Type B pancreatic cell (in vitro differentiated cells): ENCODE measurements around the gene SERPINB13. TPM values are rescaled to one million over a fixed set of nuclear protein-coding genes. Genes with fewer than 3 reads are reported as not detected.

Source experiments
- DNase-seq: peaks from one replicate; pipeline ENCODE4 v3.0.0; 2021; ENCODE audit warnings: mixed read lengths; ENCODE audit not compliant: unreplicated experiment; ENCODE audit errors: extremely low spot score
- H3K27ac Mint-ChIP-seq: 2 replicates; pipeline ENCODE4 v1.8.0; 2021; ENCODE audit warnings: mild to moderate bottlenecking, mixed read lengths
- H3K27me3 Mint-ChIP-seq: 2 replicates; pipeline ENCODE4 v1.8.0; 2021; ENCODE audit warnings: mixed read lengths
- H3K36me3 Mint-ChIP-seq: 2 replicates; pipeline ENCODE4 v1.8.0; 2021; ENCODE audit warnings: mixed read lengths
- H3K4me1 Mint-ChIP-seq: one replicate; pipeline ENCODE4 v1.8.0; 2021; ENCODE audit warnings: mixed read lengths; ENCODE audit not compliant: unreplicated experiment
- H3K4me3 Mint-ChIP-seq: 2 replicates; pipeline ENCODE4 v1.8.0; 2021; ENCODE audit warnings: mild to moderate bottlenecking, mixed read lengths
- H3K9me3 Mint-ChIP-seq: 2 replicates; pipeline ENCODE4 v1.8.0; 2021; ENCODE audit warnings: mixed read lengths
- total RNA-seq: library from RNA; stranded (reverse); gene quantifications from 2 replicates; pipeline ENCODE4 v1.2.1, GENCODE V29; 2021; ENCODE audit warnings: low replicate concordance
- TF ChIP-seq, protein P1 (sequence below): fragments of 200-600 bp; sonication (generic); conservative IDR thresholded peaks from 2 replicates; pipeline ENCODE4 v1.5.0; 2021; ENCODE audit warnings: antibody characterized with exemption, mild to moderate bottlenecking

The SERPINB13 gene
- total RNA-seq, 1 donor from 2014 or later, result 3.7 TPM

DNA sequence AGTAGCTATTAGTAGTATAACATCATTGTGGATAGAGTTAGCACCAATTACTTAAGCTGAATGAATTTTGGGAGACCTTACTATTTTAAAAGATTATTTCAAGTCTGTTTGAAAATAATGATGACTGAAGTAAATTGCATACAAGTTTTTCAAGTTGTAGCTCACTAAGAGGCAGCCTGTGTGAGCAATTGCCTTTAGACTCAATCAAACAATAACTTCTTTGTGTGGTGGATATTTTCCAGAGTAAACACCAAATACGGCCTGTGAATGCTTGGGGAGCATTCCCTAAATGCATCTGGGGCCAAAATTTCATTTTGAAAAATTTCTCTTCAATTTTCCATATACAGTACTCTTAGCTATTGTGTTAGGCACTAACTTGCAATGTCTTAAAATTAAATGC is 37.1 kb upstream of the SERPINB13 start:
- no peaks in the 10 kb centered on the region for H3K36me3 Mint-ChIP-seq
- TF ChIP-seq, protein P1, sequence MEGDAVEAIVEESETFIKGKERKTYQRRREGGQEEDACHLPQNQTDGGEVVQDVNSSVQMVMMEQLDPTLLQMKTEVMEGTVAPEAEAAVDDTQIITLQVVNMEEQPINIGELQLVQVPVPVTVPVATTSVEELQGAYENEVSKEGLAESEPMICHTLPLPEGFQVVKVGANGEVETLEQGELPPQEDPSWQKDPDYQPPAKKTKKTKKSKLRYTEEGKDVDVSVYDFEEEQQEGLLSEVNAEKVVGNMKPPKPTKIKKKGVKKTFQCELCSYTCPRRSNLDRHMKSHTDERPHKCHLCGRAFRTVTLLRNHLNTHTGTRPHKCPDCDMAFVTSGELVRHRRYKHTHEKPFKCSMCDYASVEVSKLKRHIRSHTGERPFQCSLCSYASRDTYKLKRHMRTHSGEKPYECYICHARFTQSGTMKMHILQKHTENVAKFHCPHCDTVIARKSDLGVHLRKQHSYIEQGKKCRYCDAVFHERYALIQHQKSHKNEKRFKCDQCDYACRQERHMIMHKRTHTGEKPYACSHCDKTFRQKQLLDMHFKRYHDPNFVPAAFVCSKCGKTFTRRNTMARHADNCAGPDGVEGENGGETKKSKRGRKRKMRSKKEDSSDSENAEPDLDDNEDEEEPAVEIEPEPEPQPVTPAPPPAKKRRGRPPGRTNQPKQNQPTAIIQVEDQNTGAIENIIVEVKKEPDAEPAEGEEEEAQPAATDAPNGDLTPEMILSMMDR, result no peak
- peak overlapping the region; percentile 80 for H3K27ac Mint-ChIP-seq
- no peaks in the 10 kb centered on the region for H3K9me3 Mint-ChIP-seq
- no peaks in the 10 kb centered on the region for H3K27me3 Mint-ChIP-seq
- peaks cover 4% of the 10 kb centered on the region for H3K4me1 Mint-ChIP-seq
- DNase-seq, result no peak
- H3K4me3 Mint-ChIP-seq, result no peak overlapping the region

DNA sequence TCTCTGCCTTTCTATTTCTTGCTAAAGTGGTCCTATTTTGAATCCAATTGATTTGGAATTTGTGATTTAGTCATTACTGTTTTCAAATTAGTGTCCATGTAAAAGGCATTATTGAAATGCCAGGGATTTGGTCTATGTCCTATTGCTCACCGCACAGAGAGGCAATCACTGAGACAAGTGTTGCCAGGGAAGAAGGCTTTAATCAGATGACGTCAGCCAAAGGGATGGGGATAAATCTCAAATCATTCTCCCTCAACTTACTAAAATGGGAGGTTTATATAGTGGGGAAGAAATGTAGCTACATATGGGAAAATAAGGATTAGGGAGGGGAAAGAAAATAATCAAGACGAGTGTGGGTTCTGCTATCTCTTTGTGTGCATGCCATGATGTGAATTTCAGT is 35.4 kb upstream of the SERPINB13 start:
- Mint-ChIP-seq H3K4me1 (no peaks in the 10 kb centered on the region), H3K27ac (peak overlapping the region; percentile 39), H3K9me3 (no peaks in the 10 kb centered on the region), H3K36me3 (no peaks in the 10 kb centered on the region), H3K27me3 (no peaks in the 10 kb centered on the region), H3K4me3 (no peak overlapping the region)
- TF ChIP-seq, protein P1, result no peak
- no peak for DNase-seq

DNA sequence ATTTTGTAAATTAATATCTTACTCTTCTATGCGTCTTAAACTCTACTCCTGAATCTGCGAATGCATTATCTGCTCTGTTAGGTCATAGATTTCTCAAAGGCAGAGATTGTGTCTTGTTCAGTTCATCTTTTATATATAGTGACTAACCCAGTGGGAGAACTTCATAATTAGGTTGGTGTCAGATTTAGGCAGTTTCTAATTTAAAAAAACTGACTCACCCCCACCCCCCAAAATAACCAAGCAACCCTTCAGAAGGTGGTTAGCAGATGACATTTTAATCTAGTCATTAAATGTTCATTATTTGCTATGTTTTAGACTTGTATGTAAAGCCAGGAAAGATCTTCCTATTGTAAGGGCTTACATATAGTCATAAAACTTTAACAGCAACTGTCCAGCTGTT is 34.6 kb upstream of the SERPINB13 start:
- no peaks in the 10 kb centered on the region for H3K27me3 Mint-ChIP-seq
- TF ChIP-seq, protein P1, result no peak
- no peak overlapping the region for H3K4me3 Mint-ChIP-seq
- no peaks in the 10 kb centered on the region for H3K4me1 Mint-ChIP-seq
- H3K27ac Mint-ChIP-seq, result peak overlapping the region; percentile 78
- DNase-seq, result no peak
- no peaks in the 10 kb centered on the region for H3K36me3 Mint-ChIP-seq
- no peaks in the 10 kb centered on the region for H3K9me3 Mint-ChIP-seq

DNA sequence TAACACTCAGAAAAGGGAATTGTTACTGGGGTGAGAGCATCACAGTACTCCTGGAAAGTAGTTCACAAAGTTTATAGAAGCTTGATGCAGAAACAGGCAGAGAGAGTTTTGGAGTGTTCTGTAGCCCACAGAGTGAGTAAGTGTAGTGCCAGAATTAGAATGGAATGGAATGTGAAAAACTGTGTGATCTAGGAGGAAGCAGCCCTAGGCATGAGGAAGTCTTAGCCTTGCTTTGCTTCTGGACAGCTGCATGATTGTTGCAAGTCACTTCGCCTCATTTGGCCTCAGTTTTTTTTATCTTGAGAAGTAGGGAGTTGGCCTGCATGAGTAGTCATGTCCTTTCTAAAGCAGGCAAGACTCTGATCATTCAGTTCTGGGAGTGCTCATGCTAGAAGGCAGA is 34.1 kb upstream of the SERPINB13 start:
- Mint-ChIP-seq H3K4me1 (no peaks in the 10 kb centered on the region), H3K4me3 (peak overlapping the region; percentile 0), H3K36me3 (no peaks in the 10 kb centered on the region), H3K27me3 (no peaks in the 10 kb centered on the region), H3K27ac (peak overlapping the region; percentile 78), H3K9me3 (no peaks in the 10 kb centered on the region)
- TF ChIP-seq, protein P1, result no peak
- DNase-seq, result no peak

DNA sequence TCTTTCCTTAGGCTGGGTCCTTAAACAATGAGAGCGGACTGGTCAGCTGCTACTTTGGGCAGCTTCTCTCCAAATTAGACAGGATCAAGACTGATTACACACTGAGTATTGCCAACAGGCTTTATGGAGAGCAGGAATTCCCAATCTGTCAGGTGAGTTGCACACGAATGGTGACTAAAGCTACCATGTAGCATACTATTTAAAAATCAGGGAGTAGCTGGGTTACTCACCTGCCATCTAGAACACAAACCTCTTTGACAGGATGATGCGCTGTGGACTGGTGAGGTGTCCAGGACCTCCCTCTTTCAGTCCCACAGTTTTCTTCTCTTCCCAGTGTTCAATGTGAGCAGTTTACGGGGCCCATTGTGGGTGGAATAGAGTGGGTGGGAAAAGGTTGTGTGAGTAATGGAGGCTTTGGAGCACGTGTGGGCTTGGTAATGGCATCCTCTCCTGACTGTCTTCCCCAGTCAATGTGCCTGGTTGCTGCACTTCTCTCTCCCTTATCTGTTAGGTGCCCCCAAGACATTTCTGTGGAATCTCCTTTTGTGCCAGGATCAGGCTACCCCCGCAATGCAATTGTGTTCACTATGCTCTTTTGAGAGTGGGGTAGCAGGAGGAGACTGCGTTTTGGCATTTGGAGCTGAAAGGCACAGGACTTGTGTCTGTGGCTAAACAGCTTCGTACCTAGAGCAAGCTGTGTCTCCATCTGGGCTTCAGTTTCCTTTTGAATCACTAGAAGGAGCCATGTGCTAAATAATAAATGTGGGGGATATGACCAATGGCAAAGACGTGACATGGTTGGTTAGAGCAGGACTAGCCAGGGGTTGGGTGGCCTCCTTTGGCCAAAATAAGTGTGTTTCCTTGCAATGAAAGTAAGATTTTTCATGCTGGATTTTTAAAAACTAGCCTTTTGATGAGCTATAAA is 27.3 kb upstream of the SERPINB13 start:
- Mint-ChIP-seq H3K36me3 (no peaks in the 10 kb centered on the region), H3K27ac (no peak overlapping the region)

More for the DNA sequence above, 27.3 kb upstream of the SERPINB13 start:
- TF ChIP-seq, protein P1, result no peak
- DNase-seq, result no peak
- Mint-ChIP-seq H3K27me3 (no peaks in the 10 kb centered on the region), H3K4me3 (no peak overlapping the region), H3K4me1 (no peaks in the 10 kb centered on the region), H3K9me3 (no peaks in the 10 kb centered on the region)
